GM06990 (cell line): ENCODE data around the gene COLEC12.
"Not testable (repeated sequence)": the region's sequence is repeated elsewhere in the genome, so short reads cannot be mapped to it uniquely, and the experiment has no call there.

Source experiments
- DNase-seq: peaks from one replicate; pipeline ENCODE4 v3.0.0-alpha.2; 2011; ENCODE audit not compliant: insufficient read length; ENCODE audit errors: extremely low read depth
- H3K27me3 ChIP-seq: replicated peaks from 2 replicates; pipeline ENCODE4 v1.6.0; 2011; ENCODE audit warnings: low read length; ENCODE audit not compliant: control insufficient read depth, insufficient read depth
- H3K36me3 ChIP-seq: 2 replicates; pipeline ENCODE4 v1.5.1; 2011; ENCODE audit warnings: low read length; ENCODE audit not compliant: control insufficient read depth, insufficient read depth
- H3K4me3 ChIP-seq: replicated peaks from 2 replicates; pipeline ENCODE4 v1.5.1; 2011; ENCODE audit warnings: low read depth, mild to moderate bottlenecking, control low read depth, low read length
- TF ChIP-seq, protein P1 (sequence below): IDR thresholded peaks from 2 replicates; pipeline ENCODE4 v1.5.1; 2011; ENCODE audit warnings: low read length, control low read depth, mild to moderate bottlenecking, inconsistent platforms; ENCODE audit not compliant: insufficient read depth, poor library complexity, severe bottlenecking

The COLEC12 gene

DNA sequence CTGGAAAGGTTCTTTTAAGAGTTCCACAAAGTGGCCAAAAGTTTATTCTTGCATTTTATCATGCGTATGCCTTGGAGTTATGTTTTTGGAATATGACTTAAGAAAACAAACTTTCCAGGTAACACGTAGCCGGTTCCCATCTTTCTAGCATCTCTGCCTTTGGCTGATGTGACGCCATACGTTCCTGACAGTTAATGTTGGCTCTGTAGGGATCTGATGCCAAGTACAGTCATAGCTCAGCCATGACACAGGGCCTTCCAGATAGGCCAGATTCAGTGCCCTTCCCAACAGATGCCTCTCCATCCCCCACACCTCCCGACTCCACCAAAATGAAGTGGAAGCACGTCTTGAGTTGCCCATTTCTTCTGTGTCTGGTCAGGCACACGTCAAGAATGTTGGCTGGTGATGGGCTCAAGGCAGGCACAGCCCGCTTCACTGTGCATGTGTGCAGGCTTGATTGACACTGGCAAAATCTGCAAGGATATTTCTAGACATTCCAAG lies 181.7 kb downstream of the COLEC12 start:
- no peak for DNase-seq
- Histone ChIP-seq H3K36me3 (no peaks in the 10 kb centered on the region), H3K4me3 (no peak overlapping the region), H3K27me3 (no peaks in the 10 kb centered on the region; the same call in 1 of the 2 replicates)
- TF ChIP-seq, protein P1, sequence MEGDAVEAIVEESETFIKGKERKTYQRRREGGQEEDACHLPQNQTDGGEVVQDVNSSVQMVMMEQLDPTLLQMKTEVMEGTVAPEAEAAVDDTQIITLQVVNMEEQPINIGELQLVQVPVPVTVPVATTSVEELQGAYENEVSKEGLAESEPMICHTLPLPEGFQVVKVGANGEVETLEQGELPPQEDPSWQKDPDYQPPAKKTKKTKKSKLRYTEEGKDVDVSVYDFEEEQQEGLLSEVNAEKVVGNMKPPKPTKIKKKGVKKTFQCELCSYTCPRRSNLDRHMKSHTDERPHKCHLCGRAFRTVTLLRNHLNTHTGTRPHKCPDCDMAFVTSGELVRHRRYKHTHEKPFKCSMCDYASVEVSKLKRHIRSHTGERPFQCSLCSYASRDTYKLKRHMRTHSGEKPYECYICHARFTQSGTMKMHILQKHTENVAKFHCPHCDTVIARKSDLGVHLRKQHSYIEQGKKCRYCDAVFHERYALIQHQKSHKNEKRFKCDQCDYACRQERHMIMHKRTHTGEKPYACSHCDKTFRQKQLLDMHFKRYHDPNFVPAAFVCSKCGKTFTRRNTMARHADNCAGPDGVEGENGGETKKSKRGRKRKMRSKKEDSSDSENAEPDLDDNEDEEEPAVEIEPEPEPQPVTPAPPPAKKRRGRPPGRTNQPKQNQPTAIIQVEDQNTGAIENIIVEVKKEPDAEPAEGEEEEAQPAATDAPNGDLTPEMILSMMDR = no peak

DNA sequence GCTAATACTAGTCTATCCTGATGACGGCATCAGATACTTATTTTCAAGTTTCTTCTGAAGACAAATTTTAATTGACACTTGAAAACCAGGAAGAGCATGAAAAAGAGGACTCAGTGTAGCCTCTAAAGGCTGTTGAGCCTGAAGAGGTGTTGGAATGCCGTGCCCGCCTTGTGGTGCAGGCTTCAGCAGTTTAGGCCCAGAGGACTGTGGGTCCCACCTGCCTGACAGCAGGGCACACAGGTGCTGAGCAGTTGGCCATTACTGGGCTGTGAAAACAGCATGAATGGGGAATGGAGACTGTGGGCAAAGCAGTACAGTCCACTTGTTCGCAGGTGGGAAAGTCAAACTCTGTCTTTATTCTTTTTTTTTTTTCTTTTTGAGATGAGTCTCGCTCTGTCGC lies 182.9 kb downstream of the COLEC12 start:
- DNase-seq = no peak
- Histone ChIP-seq H3K27me3 (no peaks in the 10 kb centered on the region; the same call in 1 of the 2 replicates), H3K4me3 (no peak overlapping the region), H3K36me3 (no peaks in the 10 kb centered on the region)
- TF ChIP-seq, protein P1 = no peak

DNA sequence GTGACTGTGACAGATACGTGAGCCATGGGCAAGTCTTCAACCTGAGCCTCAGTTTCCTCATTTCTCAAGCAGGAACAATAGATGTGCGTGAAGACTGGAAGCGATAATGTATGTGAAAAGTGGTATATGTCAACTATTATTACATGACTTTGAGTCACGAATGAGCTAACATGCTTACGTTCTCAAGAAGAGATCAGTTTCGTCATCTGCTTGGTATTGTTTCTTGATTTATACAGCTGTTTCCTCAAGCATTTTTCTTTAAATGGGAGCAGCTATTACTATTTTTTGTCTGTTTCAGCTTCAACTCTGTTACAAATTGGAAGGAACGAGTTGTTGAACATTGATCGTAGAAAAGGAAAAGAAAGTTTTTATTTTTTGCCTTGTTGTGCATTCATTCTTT lies 184.1 kb downstream of the COLEC12 start:
- Histone ChIP-seq H3K36me3 (no peaks in the 10 kb centered on the region), H3K27me3 (no peaks in the 10 kb centered on the region), H3K4me3 (no peak overlapping the region)
- no peak for DNase-seq
- TF ChIP-seq, protein P1 = no peak

DNA sequence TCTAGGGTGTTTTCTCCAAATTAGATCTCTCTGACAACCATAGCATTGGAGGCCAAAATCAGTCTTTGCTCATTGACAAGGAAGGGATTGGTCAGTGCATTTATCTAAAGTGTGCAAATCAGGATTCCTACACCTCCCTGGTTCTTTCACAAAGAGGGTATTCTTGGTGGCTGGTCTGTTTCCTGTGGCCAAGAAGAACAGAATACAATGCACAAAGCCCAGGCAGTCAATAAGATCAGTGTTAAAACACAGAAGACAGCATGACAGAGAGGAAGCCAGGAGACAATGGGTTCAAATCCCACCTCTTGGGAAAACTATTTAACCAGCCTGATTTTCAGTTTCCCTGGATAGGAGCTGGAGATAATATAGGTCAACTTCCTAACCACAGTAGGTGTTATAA lies 186.6 kb downstream of the COLEC12 start:
- no peak for DNase-seq
- TF ChIP-seq, protein P1 = no peak
- no peak overlapping the region for H3K4me3 ChIP-seq
- H3K27me3 ChIP-seq = no peaks in the 10 kb centered on the region; the same call in 1 of the 2 replicates
- no peaks in the 10 kb centered on the region for H3K36me3 ChIP-seq

DNA sequence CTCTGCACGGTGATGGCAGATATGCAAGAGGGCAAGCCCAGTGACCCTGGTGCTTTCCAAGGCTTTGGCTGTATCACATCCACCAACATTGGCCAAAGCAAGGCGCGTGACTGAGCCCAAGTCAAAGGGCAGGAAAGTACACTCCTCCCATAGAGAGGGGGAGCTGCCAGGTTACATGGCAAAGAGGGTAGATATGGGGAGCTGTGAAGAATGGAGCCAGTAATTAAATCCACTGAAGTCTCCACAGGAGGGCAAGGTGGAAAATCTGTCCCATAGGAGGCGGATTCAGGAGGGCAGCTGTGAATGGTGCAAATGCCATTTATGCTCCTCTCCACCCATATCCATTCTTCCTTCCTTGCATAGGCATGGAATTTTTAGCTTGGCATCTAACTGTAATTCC lies 188.1 kb downstream of the COLEC12 start:
- H3K27me3 ChIP-seq = no peaks in the 10 kb centered on the region; the same call in 1 of the 2 replicates
- DNase-seq = no peak
- TF ChIP-seq, protein P1 = no peak
- no peak overlapping the region for H3K4me3 ChIP-seq
- no peaks in the 10 kb centered on the region for H3K36me3 ChIP-seq

DNA sequence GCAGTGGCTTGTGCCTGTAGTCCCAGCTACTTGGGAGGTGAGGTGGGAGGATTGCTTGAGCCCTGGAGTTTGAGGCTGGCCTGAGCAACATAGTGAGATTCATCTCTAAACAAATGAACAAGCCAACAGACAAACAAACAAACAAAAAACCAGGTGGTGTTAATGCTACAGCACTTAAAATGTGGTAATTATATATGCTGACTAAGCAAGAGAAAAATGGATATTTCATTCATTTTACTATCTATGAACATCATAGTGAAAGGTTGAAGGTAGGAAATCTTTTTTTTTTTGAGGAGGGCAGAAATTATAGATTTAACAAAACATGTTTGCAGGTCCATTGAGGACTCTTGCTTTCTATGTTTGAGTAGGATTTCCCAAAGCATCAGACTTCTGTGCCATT lies 190.5 kb downstream of the COLEC12 start:
- no peak overlapping the region for H3K4me3 ChIP-seq
- H3K27me3 ChIP-seq = peaks cover 1% of the 10 kb centered on the region; the same call in 1 of the 2 replicates
- TF ChIP-seq, protein P1 = no peak
- DNase-seq = no peak
- no peaks in the 10 kb centered on the region for H3K36me3 ChIP-seq

DNA sequence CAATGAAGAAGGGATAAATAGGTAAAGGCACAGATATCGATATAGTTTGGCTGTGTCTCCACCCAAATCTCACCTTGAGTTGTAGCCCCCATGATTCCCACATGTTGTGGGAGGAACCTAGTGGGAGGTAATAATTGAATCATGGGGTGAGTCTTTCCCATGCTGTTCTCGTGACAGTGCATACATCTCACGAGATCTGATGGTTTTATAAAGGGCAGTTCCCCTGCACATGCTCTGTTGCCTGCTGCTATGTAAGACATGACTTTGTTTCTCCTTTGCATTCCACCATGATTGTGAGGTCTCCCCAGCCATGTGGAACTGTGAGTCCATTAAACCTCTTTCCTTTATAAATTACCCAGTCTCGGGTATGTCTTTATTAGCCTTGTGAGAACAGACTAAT lies 192.4 kb downstream of the COLEC12 start:
- DNase-seq, H3K27me3 ChIP-seq, H3K36me3 ChIP-seq, H3K4me3 ChIP-seq: not testable (repeated sequence)
